ENCODE data around the gene RFX5.

GRCh38 chr1:151346769-151347522 is at the start of gene RFX5:
- no peak for TF ChIP-seq CTCF (IDR thresholded peaks at IDR 0.05)
- no peak for TF ChIP-seq EP300 (IDR thresholded peaks at IDR 0.05)

Data from sigmoid colon (tissue), 4 donors.